Central memory CD4-positive, alpha-beta T cell (primary cell): Measurements from ENCODE around the gene TTL.
"Not testable (repeated sequence)": the region's sequence is repeated elsewhere in the genome, so short reads cannot be mapped to it uniquely, and the experiment has no call there.

Experiments used
- DNase-seq: peaks from one replicate; pipeline ENCODE4 v3.0.0; 2022

The TTL gene

GRCh38 chr2:112524276-112524675 lies 42.3 kb downstream of the TTL start:
- DNase-seq, result not testable (repeated sequence)

GRCh38 chr2:112528541-112528940 lies 46.6 kb downstream of the TTL start:
- no peak for DNase-seq

GRCh38 chr2:112529757-112530156 lies 47.8 kb downstream of the TTL start:
- no peak for DNase-seq

- no peak for DNase-seq
These were observed 48.8 kb downstream of the TTL start for GRCh38 chr2:112530728-112531127.

GRCh38 chr2:112534826-112535225 lies 52.9 kb downstream of the TTL start:
- DNase-seq, result no peak

- DNase-seq, result not testable (repeated sequence)
These were observed 54.7 kb downstream of the TTL start for GRCh38 chr2:112536665-112537064.

GRCh38 chr2:112539306-112539705 lies 57.4 kb downstream of the TTL start:
- DNase-seq, result no peak

- DNase-seq, result no peak
These were observed 59.0 kb downstream of the TTL start for GRCh38 chr2:112540906-112541305.

GRCh38 chr2:112541315-112542122 lies 59.6 kb downstream of the TTL start:
- DNase-seq, result no peak

- peak; percentile 79 for DNase-seq
These were observed 60.4 kb downstream of the TTL start, which contains the start of gene POLR1B for GRCh38 chr2:112542123-112542983. TSS of gene POLR1B (plus strand) at chr2:112542465. CDS start at chr2:112542495, 30 bp downstream.

GRCh38 chr2:112542984-112543661 lies 61.2 kb downstream of the TTL start:
- DNase-seq, result no peak

GRCh38 chr2:112547333-112547732 lies 65.4 kb downstream of the TTL start:
- DNase-seq, result no peak

GRCh38 chr2:112548980-112549379 lies 67.0 kb downstream of the TTL start:
- DNase-seq, result no peak

GRCh38 chr2:112566104-112566503 lies 84.1 kb downstream of the TTL start:
- no peak for DNase-seq

GRCh38 chr2:112566508-112566907 lies 84.6 kb downstream of the TTL start:
- DNase-seq, result not testable (repeated sequence)

- no peak for DNase-seq
These were observed 90.0 kb downstream of the TTL start for GRCh38 chr2:112572005-112572404.

- DNase-seq, result no peak
These were observed 95.8 kb downstream of the TTL start for GRCh38 chr2:112577756-112578155.

GRCh38 chr2:112579241-112579640 lies 97.3 kb downstream of the TTL start:
- DNase-seq, result no peak

GRCh38 chr2:112580084-112580483 lies 98.1 kb downstream of the TTL start:
- DNase-seq, result no peak

GRCh38 chr2:112582314-112582746 lies 100.4 kb downstream of the TTL start:
- DNase-seq, result peak; percentile 56

GRCh38 chr2:112583497-112584133 lies 101.7 kb downstream of the TTL start:
- DNase-seq, result peak; percentile 9

- DNase-seq, result peak; percentile 96
These were observed 102.4 kb downstream of the TTL start, which contains the start of gene CHCHD5 for GRCh38 chr2:112584134-112584890. TSS of gene CHCHD5 (plus strand) at chr2:112584609. CDS start at chr2:112584648, 39 bp downstream.
